SK-N-SH treated with all-trans-retinoic acid at 6 μM for 48 hours (cell line): ENCODE results near the gene EHBP1.

ENCODE experiments used
- ATAC-seq: fragments of 200-7000 bp; cut with Tn5 transposase; 3 replicates; pipeline ENCODE4 v1.9.1; 2020; ENCODE audit warnings: mild to moderate bottlenecking, moderate library complexity
- BACH2 ChIP-seq: fragments of 250-450 bp; sonication (Bioruptor Pico); IDR thresholded peaks from 2 replicates; pipeline ENCODE4 v1.9.0; 2021; ENCODE audit warnings: mild to moderate bottlenecking, borderline replicate concordance
- CSDC2 ChIP-seq: fragments of 250-450 bp; sonication (Bioruptor Pico); IDR thresholded peaks from 2 replicates; pipeline ENCODE4 v1.5.0; 2020; ENCODE audit warnings: mild to moderate bottlenecking, moderate library complexity
- ESRRG ChIP-seq: fragments of 250-450 bp; sonication (Bioruptor Pico); IDR thresholded peaks from 2 replicates; pipeline ENCODE4 v1.6.1; 2021; ENCODE audit warnings: mild to moderate bottlenecking
- GLIS3 ChIP-seq: fragments of 250-450 bp; sonication (Bioruptor Pico); IDR thresholded peaks from 2 replicates; pipeline ENCODE4 v1.5.0; 2020; ENCODE audit warnings: mild to moderate bottlenecking, moderate library complexity
- OSR1 ChIP-seq: fragments of 250-450 bp; sonication (Bioruptor Pico); IDR thresholded peaks from 2 replicates; pipeline ENCODE4 v1.8.0; 2022; ENCODE audit warnings: moderate library complexity, mild to moderate bottlenecking, inconsistent platforms
- PPARA ChIP-seq: fragments of 250-450 bp; sonication (Bioruptor Pico); IDR thresholded peaks from 2 replicates; pipeline ENCODE4 v1.5.0; 2020; ENCODE audit warnings: mild to moderate bottlenecking, borderline replicate concordance
- RARB ChIP-seq: fragments of 250-450 bp; sonication (Bioruptor Pico); IDR thresholded peaks from 2 replicates; pipeline ENCODE4 v1.8.0; 2021; ENCODE audit warnings: mild to moderate bottlenecking, moderate library complexity
- SNAI2 ChIP-seq: fragments of 250-450 bp; sonication (Bioruptor Pico); IDR thresholded peaks from 2 replicates; pipeline ENCODE4 v1.5.0; 2020; ENCODE audit warnings: mild to moderate bottlenecking, moderate library complexity
- TCF4 ChIP-seq: fragments of 250-450 bp; sonication (Bioruptor Pico); IDR thresholded peaks from 2 replicates; pipeline ENCODE4 v1.8.0; 2021; ENCODE audit warnings: mild to moderate bottlenecking, moderate library complexity, borderline replicate concordance
- TOX ChIP-seq: fragments of 250-450 bp; sonication (Bioruptor Pico); IDR thresholded peaks from 2 replicates; pipeline ENCODE4 v1.8.0; 2021; ENCODE audit warnings: mild to moderate bottlenecking, moderate library complexity, borderline replicate concordance
- ZFP3 ChIP-seq: fragments of 250-450 bp; sonication (Bioruptor Pico); IDR thresholded peaks from 2 replicates; pipeline ENCODE4 v1.5.0; 2020; ENCODE audit warnings: mild to moderate bottlenecking, moderate library complexity
- ZFP30 ChIP-seq: fragments of 450-650 bp; formaldehyde crosslinking; IDR thresholded peaks from 2 replicates; pipeline ENCODE4 v1.5.0; 2022; ENCODE audit warnings: mild to moderate bottlenecking, moderate library complexity
- ZNF565 ChIP-seq: fragments of 450-650 bp; formaldehyde crosslinking; conservative IDR thresholded peaks from 2 replicates; pipeline ENCODE4 v1.5.0; 2020; ENCODE audit warnings: low read depth, mild to moderate bottlenecking, moderate library complexity
- ZNF70 ChIP-seq: fragments of 450-650 bp; formaldehyde crosslinking; IDR thresholded peaks from 2 replicates; pipeline ENCODE4 v1.5.0; 2020; ENCODE audit warnings: mild to moderate bottlenecking, moderate library complexity
- ZNF8 ChIP-seq: fragments of 450-650 bp; formaldehyde crosslinking; IDR thresholded peaks from 2 replicates; pipeline ENCODE4 v1.5.0; 2020; ENCODE audit warnings: mild to moderate bottlenecking, moderate library complexity
- TF ChIP-seq, protein P1 (sequence below): fragments of 250-450 bp; sonication (Bioruptor Pico); IDR thresholded peaks from 2 replicates; pipeline ENCODE4 v1.8.0; 2021; ENCODE audit warnings: low read depth, mild to moderate bottlenecking, moderate library complexity, borderline replicate concordance
- TF ChIP-seq, protein P2 (sequence below): fragments of 250-450 bp; sonication (Bioruptor Pico); IDR thresholded peaks from 2 replicates; pipeline ENCODE4 v1.8.0; 2020; ENCODE audit warnings: mild to moderate bottlenecking, moderate library complexity, borderline replicate concordance
- TF ChIP-seq, protein P3 (sequence below): fragments of 250-450 bp; sonication (Bioruptor Pico); IDR thresholded peaks from 2 replicates; pipeline ENCODE4 v1.5.0; 2020; ENCODE audit warnings: mild to moderate bottlenecking, moderate library complexity
- TF ChIP-seq, protein P4 (sequence below): fragments of 250-450 bp; sonication (Bioruptor Pico); IDR thresholded peaks from 2 replicates; pipeline ENCODE4 v1.5.1; 2020; ENCODE audit warnings: low read depth, mild to moderate bottlenecking, moderate library complexity
- TF ChIP-seq, protein P5 (sequence below): fragments of 250-450 bp; sonication (Bioruptor Pico); IDR thresholded peaks from 2 replicates; pipeline ENCODE4 v1.5.1; 2021; ENCODE audit warnings: mild to moderate bottlenecking, moderate library complexity

Gene EHBP1

DNA sequence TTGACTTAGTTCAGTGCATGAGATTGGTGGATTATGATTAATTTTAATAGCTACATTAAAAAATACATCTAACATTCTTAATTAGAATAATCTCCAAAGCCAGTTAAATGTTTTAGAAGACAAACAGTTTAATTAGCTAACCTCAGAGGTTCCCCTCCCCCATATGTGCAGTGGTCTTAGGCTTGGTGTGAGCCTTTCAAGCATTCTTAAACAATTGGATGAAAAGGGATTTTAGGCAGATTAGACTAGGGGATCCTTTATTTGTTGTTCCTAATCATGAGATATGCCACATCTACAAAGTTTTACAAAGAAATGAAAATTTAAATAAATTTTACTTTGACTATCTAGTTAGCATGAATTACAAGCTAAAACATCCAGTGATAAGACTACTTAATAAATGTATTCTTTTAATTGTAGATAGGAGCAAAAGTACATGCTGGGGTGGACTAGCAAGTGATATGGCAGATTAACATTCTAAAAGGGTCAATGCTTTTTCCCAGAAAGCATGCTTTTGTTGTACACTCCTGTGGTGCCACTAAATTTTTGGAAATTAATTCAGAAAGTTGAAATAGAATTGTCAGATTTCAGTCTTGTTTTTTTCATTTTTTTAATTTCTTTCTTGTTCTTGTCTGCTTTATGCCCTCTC, 302.4 kb downstream of the EHBP1 start (continued):
- no peak for TF ChIP-seq ZNF8 (CRISPR knock-in tag)
- TF ChIP-seq, protein P1, sequence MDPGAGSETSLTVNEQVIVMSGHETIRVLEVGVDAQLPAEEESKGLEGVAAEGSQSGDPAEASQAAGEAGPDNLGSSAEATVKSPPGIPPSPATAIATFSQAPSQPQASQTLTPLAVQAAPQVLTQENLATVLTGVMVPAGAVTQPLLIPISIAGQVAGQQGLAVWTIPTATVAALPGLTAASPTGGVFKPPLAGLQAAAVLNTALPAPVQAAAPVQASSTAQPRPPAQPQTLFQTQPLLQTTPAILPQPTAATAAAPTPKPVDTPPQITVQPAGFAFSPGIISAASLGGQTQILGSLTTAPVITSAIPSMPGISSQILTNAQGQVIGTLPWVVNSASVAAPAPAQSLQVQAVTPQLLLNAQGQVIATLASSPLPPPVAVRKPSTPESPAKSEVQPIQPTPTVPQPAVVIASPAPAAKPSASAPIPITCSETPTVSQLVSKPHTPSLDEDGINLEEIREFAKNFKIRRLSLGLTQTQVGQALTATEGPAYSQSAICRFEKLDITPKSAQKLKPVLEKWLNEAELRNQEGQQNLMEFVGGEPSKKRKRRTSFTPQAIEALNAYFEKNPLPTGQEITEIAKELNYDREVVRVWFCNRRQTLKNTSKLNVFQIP (CRISPR knock-in tag) = no peak
- no peak for TF ChIP-seq ZNF70 (CRISPR knock-in tag)
- no peak for TF ChIP-seq SNAI2 (CRISPR knock-in tag)

DNA sequence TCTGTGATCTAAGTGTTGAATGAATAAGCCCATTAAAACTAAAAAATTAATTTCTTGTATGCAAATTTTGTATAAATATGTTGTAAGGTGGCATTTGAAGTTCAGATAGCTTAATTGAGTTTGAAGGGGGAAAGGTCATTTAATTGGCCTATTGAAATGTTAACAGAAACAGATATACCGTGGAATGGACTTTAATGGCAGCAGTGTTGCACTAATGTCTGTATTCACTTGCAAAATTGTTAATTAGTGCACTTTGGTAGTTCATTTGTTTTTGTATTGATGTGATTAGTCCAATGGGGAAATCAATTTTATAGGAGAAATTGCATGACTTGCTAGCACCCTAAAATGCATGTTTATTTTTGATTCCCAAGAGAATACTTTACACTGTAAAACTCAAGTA, 303.3 kb downstream of the EHBP1 start:
- no peak for ATAC-seq
- TF ChIP-seq, protein P2, sequence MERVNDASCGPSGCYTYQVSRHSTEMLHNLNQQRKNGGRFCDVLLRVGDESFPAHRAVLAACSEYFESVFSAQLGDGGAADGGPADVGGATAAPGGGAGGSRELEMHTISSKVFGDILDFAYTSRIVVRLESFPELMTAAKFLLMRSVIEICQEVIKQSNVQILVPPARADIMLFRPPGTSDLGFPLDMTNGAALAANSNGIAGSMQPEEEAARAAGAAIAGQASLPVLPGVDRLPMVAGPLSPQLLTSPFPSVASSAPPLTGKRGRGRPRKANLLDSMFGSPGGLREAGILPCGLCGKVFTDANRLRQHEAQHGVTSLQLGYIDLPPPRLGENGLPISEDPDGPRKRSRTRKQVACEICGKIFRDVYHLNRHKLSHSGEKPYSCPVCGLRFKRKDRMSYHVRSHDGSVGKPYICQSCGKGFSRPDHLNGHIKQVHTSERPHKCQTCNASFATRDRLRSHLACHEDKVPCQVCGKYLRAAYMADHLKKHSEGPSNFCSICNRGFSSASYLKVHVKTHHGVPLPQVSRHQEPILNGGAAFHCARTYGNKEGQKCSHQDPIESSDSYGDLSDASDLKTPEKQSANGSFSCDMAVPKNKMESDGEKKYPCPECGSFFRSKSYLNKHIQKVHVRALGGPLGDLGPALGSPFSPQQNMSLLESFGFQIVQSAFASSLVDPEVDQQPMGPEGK = no peak
- TF ChIP-seq ZFP30 (CRISPR knock-in tag) (no peak), ZNF8 (CRISPR knock-in tag) (no peak), GLIS3 (CRISPR knock-in tag) (no peak), ZFP3 (CRISPR knock-in tag) (no peak), TCF4 (CRISPR knock-in tag) (no peak), RARB (CRISPR knock-in tag) (no peak), TOX (CRISPR knock-in tag) (no peak), ESRRG (no peak), BACH2 (CRISPR knock-in tag) (no peak), OSR1 (CRISPR knock-in tag) (no peak), ZNF565 (CRISPR knock-in tag) (no peak), CSDC2 (no peak), PPARA (CRISPR knock-in tag) (no peak)
- TF ChIP-seq, protein P3, sequence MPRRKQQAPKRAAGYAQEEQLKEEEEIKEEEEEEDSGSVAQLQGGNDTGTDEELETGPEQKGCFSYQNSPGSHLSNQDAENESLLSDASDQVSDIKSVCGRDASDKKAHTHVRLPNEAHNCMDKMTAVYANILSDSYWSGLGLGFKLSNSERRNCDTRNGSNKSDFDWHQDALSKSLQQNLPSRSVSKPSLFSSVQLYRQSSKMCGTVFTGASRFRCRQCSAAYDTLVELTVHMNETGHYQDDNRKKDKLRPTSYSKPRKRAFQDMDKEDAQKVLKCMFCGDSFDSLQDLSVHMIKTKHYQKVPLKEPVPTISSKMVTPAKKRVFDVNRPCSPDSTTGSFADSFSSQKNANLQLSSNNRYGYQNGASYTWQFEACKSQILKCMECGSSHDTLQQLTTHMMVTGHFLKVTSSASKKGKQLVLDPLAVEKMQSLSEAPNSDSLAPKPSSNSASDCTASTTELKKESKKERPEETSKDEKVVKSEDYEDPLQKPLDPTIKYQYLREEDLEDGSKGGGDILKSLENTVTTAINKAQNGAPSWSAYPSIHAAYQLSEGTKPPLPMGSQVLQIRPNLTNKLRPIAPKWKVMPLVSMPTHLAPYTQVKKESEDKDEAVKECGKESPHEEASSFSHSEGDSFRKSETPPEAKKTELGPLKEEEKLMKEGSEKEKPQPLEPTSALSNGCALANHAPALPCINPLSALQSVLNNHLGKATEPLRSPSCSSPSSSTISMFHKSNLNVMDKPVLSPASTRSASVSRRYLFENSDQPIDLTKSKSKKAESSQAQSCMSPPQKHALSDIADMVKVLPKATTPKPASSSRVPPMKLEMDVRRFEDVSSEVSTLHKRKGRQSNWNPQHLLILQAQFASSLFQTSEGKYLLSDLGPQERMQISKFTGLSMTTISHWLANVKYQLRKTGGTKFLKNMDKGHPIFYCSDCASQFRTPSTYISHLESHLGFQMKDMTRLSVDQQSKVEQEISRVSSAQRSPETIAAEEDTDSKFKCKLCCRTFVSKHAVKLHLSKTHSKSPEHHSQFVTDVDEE (CRISPR knock-in tag) = no peak
- TF ChIP-seq, protein P4, sequence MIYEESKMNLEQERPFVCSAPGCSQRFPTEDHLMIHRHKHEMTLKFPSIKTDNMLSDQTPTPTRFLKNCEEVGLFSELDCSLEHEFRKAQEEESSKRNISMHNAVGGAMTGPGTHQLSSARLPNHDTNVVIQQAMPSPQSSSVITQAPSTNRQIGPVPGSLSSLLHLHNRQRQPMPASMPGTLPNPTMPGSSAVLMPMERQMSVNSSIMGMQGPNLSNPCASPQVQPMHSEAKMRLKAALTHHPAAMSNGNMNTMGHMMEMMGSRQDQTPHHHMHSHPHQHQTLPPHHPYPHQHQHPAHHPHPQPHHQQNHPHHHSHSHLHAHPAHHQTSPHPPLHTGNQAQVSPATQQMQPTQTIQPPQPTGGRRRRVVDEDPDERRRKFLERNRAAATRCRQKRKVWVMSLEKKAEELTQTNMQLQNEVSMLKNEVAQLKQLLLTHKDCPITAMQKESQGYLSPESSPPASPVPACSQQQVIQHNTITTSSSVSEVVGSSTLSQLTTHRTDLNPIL (CRISPR knock-in tag) = no peak
- TF ChIP-seq, protein P1 (CRISPR knock-in tag) = no peak
- TF ChIP-seq, protein P5, sequence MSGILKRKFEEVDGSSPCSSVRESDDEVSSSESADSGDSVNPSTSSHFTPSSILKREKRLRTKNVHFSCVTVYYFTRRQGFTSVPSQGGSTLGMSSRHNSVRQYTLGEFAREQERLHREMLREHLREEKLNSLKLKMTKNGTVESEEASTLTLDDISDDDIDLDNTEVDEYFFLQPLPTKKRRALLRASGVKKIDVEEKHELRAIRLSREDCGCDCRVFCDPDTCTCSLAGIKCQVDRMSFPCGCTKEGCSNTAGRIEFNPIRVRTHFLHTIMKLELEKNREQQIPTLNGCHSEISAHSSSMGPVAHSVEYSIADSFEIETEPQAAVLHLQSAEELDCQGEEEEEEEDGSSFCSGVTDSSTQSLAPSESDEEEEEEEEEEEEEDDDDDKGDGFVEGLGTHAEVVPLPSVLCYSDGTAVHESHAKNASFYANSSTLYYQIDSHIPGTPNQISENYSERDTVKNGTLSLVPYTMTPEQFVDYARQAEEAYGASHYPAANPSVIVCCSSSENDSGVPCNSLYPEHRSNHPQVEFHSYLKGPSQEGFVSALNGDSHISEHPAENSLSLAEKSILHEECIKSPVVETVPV (CRISPR knock-in tag) = no peak

DNA sequence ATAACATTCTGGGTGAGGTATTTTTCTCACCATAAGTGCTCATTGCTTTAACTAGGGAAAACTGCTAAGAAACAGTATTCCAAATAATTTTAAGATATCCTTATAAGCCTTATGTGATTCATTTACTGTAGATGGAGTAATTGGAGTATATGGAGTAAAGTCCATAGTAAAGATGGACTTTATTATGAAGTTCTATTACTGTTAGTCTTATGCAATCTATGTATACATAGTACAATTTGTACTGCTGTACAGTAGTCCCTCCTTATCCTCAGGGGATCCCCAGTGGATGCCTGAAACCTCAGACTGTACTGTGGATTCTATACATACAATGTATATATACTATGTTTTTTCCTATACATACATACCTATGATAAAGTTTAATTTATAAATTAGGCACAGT, 304.0 kb downstream of the EHBP1 start:
- ATAC-seq = no peak
- TF ChIP-seq, protein P2 = no peak
- TF ChIP-seq TCF4 (CRISPR knock-in tag) (no peak), ZNF70 (CRISPR knock-in tag) (no peak), CSDC2 (no peak)
- TF ChIP-seq, protein P1 (CRISPR knock-in tag) = no peak
- TF ChIP-seq, protein P4 (CRISPR knock-in tag) = no peak
